SK-N-SH (cell line): ENCODE results near the gene MSI1.

Experiments used
- FOXM1 ChIP-seq: IDR thresholded peaks from 2 replicates; pipeline ENCODE4 v1.4.0; 2012; ENCODE audit warnings: low read depth, mild to moderate bottlenecking
- MXI1 ChIP-seq: IDR thresholded peaks from 2 replicates; pipeline ENCODE4 v1.6.1; 2012; ENCODE audit warnings: mild to moderate bottlenecking, low read depth, low read length, improper control_type of control experiment
- NRF1 ChIP-seq: IDR thresholded peaks from 2 replicates; pipeline ENCODE4 v1.6.1; 2012; ENCODE audit warnings: low read depth, mild to moderate bottlenecking, low read length
- POLR2AphosphoS5 ChIP-seq: IDR thresholded peaks from 2 replicates; pipeline ENCODE4 v1.6.1; 2012; ENCODE audit warnings: low read depth, low read length
- RAD21 ChIP-seq: IDR thresholded peaks from 2 replicates; pipeline ENCODE4 v1.6.1; 2012; ENCODE audit warnings: mild to moderate bottlenecking, low read length
- TEAD4 ChIP-seq: IDR thresholded peaks from 2 replicates; pipeline ENCODE4 v1.4.0; 2012; ENCODE audit warnings: mild to moderate bottlenecking, borderline replicate concordance; ENCODE audit not compliant: insufficient read depth
- TF ChIP-seq, protein P1 (sequence below): fragments of 200-600 bp; sonication (generic); IDR thresholded peaks from 2 replicates; pipeline ENCODE4 v1.6.1; 2017; ENCODE audit warnings: antibody characterized with exemption, mild to moderate bottlenecking, moderate library complexity

DNA sequence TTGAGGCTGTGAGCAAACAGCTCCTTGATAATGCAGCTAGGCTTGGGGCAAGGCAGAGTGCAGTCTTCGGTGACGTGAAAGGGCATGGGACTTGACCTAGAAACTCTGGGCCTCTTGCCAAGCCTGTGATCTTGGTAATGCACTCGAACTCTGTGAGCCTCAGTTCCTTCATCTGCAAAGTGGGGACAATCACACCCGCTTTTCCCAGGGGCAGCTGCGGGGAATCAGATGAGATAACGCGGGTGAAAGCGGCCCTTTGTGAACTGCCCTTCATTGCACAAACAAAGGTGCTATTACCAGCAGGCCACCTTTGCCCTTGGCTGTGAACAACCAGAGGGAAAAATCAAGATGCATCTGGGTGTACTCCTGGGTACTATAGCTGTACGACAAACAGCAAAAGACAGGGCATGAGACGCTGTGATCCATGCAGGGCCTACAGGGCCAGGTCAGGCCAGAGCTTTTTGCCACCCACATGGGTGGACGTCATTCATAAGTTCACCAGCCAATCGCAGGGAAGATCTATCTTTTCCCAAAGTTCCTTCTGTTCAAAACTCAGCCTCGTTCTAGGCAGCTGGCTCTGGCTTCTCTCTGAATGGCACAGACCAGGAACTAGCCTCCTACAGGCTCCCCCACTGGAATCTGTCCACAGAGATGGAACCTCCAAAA is 3.2 kb downstream of the MSI1 start:
- TF ChIP-seq, protein P1, sequence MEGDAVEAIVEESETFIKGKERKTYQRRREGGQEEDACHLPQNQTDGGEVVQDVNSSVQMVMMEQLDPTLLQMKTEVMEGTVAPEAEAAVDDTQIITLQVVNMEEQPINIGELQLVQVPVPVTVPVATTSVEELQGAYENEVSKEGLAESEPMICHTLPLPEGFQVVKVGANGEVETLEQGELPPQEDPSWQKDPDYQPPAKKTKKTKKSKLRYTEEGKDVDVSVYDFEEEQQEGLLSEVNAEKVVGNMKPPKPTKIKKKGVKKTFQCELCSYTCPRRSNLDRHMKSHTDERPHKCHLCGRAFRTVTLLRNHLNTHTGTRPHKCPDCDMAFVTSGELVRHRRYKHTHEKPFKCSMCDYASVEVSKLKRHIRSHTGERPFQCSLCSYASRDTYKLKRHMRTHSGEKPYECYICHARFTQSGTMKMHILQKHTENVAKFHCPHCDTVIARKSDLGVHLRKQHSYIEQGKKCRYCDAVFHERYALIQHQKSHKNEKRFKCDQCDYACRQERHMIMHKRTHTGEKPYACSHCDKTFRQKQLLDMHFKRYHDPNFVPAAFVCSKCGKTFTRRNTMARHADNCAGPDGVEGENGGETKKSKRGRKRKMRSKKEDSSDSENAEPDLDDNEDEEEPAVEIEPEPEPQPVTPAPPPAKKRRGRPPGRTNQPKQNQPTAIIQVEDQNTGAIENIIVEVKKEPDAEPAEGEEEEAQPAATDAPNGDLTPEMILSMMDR, result no peak
- TF ChIP-seq FOXM1 (no peak), MXI1 (no peak), NRF1 (no peak), TEAD4 (no peak), POLR2AphosphoS5 (no peak), RAD21 (no peak)
